ENCODE data around the gene APOA4. TPM values are rescaled to one million over a fixed set of nuclear protein-coding genes. Genes with fewer than 3 reads are reported as not detected.

The APOA4 gene
- total and polyA plus RNA-seq, 2 of the 13 experiments (the other 11 are each of a cell fraction or from before 2014, with no cell fraction given), result 3.8 to 7.2 TPM

- TF ChIP-seq PAXIP1 (CRISPR knock-in tag; conservative IDR thresholded peaks at IDR 0.05), result peak; percentile 99
- peak; percentile 68 for TF ChIP-seq FOSL2 (CRISPR knock-in tag; IDR thresholded peaks at IDR 0.05)
- TF ChIP-seq U2AF1 (optimal IDR thresholded peaks at IDR 0.05; ENCODE audit: low read depth, low read length), result peak; percentile 39
- peak; percentile 99 for TF ChIP-seq MAZ (IDR thresholded peaks at IDR 0.05; ENCODE audit: borderline replicate concordance, low read depth, low read length)
- TF ChIP-seq MAZ (CRISPR knock-in tag; IDR thresholded peaks at IDR 0.05; ENCODE audit: low read depth), result no peak; the same call in 1 of the 2 replicates
- TF ChIP-seq ZNF556 (CRISPR knock-in tag; IDR thresholded peaks at IDR 0.05; ENCODE audit: borderline replicate concordance), result no peak; the same call in 1 of the 2 replicates
- TF ChIP-seq SAP130 (CRISPR knock-in tag; IDR thresholded peaks at IDR 0.05; ENCODE audit: low read depth), result peak; percentile 89
- TF ChIP-seq THAP7 (CRISPR knock-in tag; IDR thresholded peaks at IDR 0.05), result 0 out of 2 replicates have a peak, but pooled peaks have one; percentile 42
- TF ChIP-seq HNF1B (CRISPR knock-in tag; IDR thresholded peaks at IDR 0.05), result peak; percentile 65; the same call in 1 of the 2 replicates
- TF ChIP-seq KIAA2018 (CRISPR knock-in tag; IDR thresholded peaks at IDR 0.05; ENCODE audit: borderline replicate concordance), result no peak
- peak; percentile 87 for TF ChIP-seq ZNF350 (CRISPR knock-in tag; IDR thresholded peaks at IDR 0.05; ENCODE audit: borderline replicate concordance, low read depth)
- TF ChIP-seq ZNF703 (CRISPR knock-in tag; IDR thresholded peaks at IDR 0.05; ENCODE audit: borderline replicate concordance), result peak; percentile 42; the same call in 1 of the 2 replicates
- TF ChIP-seq TBX3 (IDR thresholded peaks at IDR 0.05; ENCODE audit: borderline replicate concordance), result peak; percentile 39; the same call in 1 of the 2 replicates
Observed at GRCh38 chr11:116837231-116838091, 14.4 kb upstream of the APOA4 start, which contains the start of gene APOA1 (continued).

Measured in HepG2 (cell line).